Measurements from ENCODE around the gene PHAF1. TPM values are rescaled to one million over a fixed set of nuclear protein-coding genes. Genes with fewer than 3 reads are reported as not detected.

The PHAF1 gene
- total RNA-seq, 1 donor from 2014 or later: 27.1 TPM

- peaks cover 23% of the 10 kb centered on the region for H3K27me3 Mint-ChIP-seq (ENCODE audit: unreplicated experiment)
- DNase-seq: peak; percentile 73
- H3K27ac Mint-ChIP-seq (ENCODE audit: unreplicated experiment): no peak overlapping the region
- H3K36me3 Mint-ChIP-seq (ENCODE audit: unreplicated experiment): peaks cover 5% of the 10 kb centered on the region
- peaks cover 14% of the 10 kb centered on the region for H3K4me1 Mint-ChIP-seq (ENCODE audit: low read depth, unreplicated experiment)
- no peak for TF ChIP-seq CTCF (IDR thresholded peaks at IDR 0.05; ENCODE audit: partially characterized antibody, unreplicated experiment)
- H3K4me3 Mint-ChIP-seq (ENCODE audit: unreplicated experiment): peak overlapping the region; percentile 76
- peaks cover 12% of the 10 kb centered on the region for H3K9me3 Mint-ChIP-seq (ENCODE audit: unreplicated experiment)
Observed at GRCh38 chr16:67177743-67178699, 68.3 kb downstream of the PHAF1 start.

- H3K9me3 Mint-ChIP-seq (ENCODE audit: unreplicated experiment): peaks cover 11% of the 10 kb centered on the region
- DNase-seq: no peak
- H3K4me1 Mint-ChIP-seq (ENCODE audit: low read depth, unreplicated experiment): peaks cover 11% of the 10 kb centered on the region
- peaks cover 14% of the 10 kb centered on the region for H3K27me3 Mint-ChIP-seq (ENCODE audit: unreplicated experiment)
- H3K27ac Mint-ChIP-seq (ENCODE audit: unreplicated experiment): no peak overlapping the region
- no peak for TF ChIP-seq CTCF (IDR thresholded peaks at IDR 0.05; ENCODE audit: partially characterized antibody, unreplicated experiment)
- peaks cover 5% of the 10 kb centered on the region for H3K36me3 Mint-ChIP-seq (ENCODE audit: unreplicated experiment)
- H3K4me3 Mint-ChIP-seq (ENCODE audit: unreplicated experiment): no peak overlapping the region
Observed at GRCh38 chr16:67179421-67180080, 69.8 kb downstream of the PHAF1 start.

GRCh38 chr16:67180166-67180565 lies 70.4 kb downstream of the PHAF1 start:
- no peak for TF ChIP-seq CTCF (IDR thresholded peaks at IDR 0.05; ENCODE audit: partially characterized antibody, unreplicated experiment)
- peaks cover 5% of the 10 kb centered on the region for H3K36me3 Mint-ChIP-seq (ENCODE audit: unreplicated experiment)
- DNase-seq: no peak
- peaks cover 11% of the 10 kb centered on the region for H3K4me1 Mint-ChIP-seq (ENCODE audit: low read depth, unreplicated experiment)
- H3K27me3 Mint-ChIP-seq (ENCODE audit: unreplicated experiment): peaks cover 14% of the 10 kb centered on the region
- H3K27ac Mint-ChIP-seq (ENCODE audit: unreplicated experiment): no peak overlapping the region
- no peak overlapping the region for H3K4me3 Mint-ChIP-seq (ENCODE audit: unreplicated experiment)
- peaks cover 11% of the 10 kb centered on the region for H3K9me3 Mint-ChIP-seq (ENCODE audit: unreplicated experiment)

- no peak overlapping the region for H3K27ac Mint-ChIP-seq (ENCODE audit: unreplicated experiment)
- H3K4me3 Mint-ChIP-seq (ENCODE audit: unreplicated experiment): no peak overlapping the region
- H3K9me3 Mint-ChIP-seq (ENCODE audit: unreplicated experiment): peaks cover 14% of the 10 kb centered on the region
- H3K4me1 Mint-ChIP-seq (ENCODE audit: low read depth, unreplicated experiment): peaks cover 15% of the 10 kb centered on the region
- DNase-seq: no peak
- H3K36me3 Mint-ChIP-seq (ENCODE audit: unreplicated experiment): peaks cover 5% of the 10 kb centered on the region
- TF ChIP-seq CTCF (IDR thresholded peaks at IDR 0.05; ENCODE audit: partially characterized antibody, unreplicated experiment): no peak
- H3K27me3 Mint-ChIP-seq (ENCODE audit: unreplicated experiment): peaks cover 14% of the 10 kb centered on the region
Observed at GRCh38 chr16:67181346-67181745, 71.6 kb downstream of the PHAF1 start.
